RPMI7951 (cell line): ENCODE measurements around the gene ZFAND4. TPM values are rescaled to one million over a fixed set of nuclear protein-coding genes. Genes with fewer than 3 reads are reported as not detected.
A peak's percentile ranks its signal among the peaks of the same experiment; 100 is the strongest.
"Not testable (repeated sequence)": the region's sequence is repeated elsewhere in the genome, so short reads cannot be mapped to it uniquely, and the experiment has no call there.

Experiments
- DNase-seq: peaks from one replicate; pipeline ENCODE4 v3.0.0-alpha.2; 2012; ENCODE audit warnings: low read depth
- total RNA-seq: library from RNA; depleted of rRNA; stranded (reverse); fragments of >200 nt; shearing (Covaris generic); gene quantifications from 2 replicates; pipeline ENCODE4 v1.2.3, GENCODE V29; 2014

The ZFAND4 gene
- total RNA-seq, 1 experiment from 2014 or later, result 6.4 TPM

- no peak for DNase-seq
Observed at GRCh38 chr10:45640941-45641340, 31.6 kb downstream of the ZFAND4 start.

DNA sequence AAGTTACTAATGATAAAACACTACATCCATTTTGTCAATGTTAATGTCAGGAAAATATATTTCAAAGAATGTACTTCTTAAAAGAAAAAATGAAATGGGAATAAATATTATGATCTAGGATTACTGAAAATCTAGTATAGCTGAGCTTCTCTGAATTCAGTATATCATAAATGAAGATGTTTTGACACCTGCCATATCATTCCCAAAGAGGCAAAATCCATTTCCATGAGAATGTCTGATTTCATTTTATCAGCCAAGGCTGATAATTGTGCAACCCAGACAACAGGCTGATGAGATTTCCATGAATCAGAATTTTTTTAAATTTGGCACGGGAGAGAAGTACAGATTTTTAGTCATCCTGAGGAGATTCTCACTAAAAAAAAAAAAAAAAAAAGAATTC lies 32.5 kb downstream of the ZFAND4 start:
- DNase-seq, result no peak

GRCh38 chr10:45627412-45628048 lies 45.0 kb downstream of the ZFAND4 start:
- no peak for DNase-seq

DNA sequence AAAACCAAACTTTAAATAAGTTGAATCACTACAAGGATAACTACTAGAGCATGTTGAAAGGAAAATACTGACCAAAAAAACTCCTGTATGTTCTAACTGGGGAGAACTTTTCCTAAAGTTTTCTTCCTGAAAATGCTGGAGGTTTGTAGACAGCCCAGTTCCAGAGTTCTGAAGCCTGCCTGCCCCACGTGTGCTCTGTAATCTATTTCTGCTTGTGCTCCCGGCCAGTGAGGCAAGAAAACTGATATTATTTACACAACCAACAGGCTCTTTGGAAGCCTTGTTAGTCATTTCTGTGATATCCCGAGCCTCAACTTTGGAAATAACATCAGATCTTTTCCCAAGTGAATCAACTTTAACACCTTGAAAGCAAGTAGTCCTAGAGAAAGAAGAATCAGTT lies 46.7 kb downstream of the ZFAND4 start:
- DNase-seq, result no peak

DNA sequence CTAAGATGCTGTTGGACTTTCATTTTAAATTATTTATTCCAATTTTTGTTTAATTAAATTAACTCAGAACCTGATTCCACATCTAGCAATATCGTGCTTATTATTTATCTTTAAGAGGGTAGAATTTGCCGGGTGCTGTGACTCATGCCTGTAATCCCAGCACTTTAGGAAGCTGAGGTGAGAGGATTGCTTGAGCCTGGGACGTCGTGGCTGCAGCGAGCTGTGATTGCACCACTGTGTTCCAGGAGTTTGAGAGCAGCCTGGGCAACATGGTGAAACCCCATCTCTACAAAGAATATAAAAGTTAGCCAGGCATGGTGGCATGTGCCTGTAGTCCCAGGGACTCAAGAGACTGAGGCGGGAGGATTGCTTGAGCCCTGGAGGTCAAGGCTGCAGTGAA lies 47.8 kb downstream of the ZFAND4 start:
- no peak for DNase-seq

- no peak for DNase-seq
Observed at GRCh38 chr10:45614869-45615268, 57.7 kb downstream of the ZFAND4 start.

- DNase-seq, result no peak
Observed at GRCh38 chr10:45612741-45613140, 59.8 kb downstream of the ZFAND4 start.

- no peak for DNase-seq
Observed at GRCh38 chr10:45608052-45608451, 64.5 kb downstream of the ZFAND4 start.

DNA sequence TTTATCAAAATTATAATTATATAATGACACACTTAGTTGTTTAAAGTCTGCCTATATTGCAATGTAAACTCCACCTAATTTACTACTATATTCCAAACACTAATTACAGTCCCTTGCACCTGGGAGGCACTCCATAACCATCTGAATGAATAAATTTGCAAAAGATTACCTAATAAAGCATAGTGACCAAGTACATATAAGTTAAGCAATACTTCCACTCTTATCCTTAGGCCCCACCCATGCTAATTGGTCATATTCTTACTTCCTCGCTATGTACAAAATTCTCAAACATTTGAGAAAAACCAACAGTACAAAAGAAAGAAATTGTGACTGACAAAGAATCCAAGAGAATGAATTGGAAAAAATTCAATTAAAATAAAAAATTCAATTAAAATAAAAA lies 65.3 kb downstream of the ZFAND4 start:
- DNase-seq, result no peak

- no peak for DNase-seq
Observed at GRCh38 chr10:45602836-45603235, 69.7 kb downstream of the ZFAND4 start.

DNA sequence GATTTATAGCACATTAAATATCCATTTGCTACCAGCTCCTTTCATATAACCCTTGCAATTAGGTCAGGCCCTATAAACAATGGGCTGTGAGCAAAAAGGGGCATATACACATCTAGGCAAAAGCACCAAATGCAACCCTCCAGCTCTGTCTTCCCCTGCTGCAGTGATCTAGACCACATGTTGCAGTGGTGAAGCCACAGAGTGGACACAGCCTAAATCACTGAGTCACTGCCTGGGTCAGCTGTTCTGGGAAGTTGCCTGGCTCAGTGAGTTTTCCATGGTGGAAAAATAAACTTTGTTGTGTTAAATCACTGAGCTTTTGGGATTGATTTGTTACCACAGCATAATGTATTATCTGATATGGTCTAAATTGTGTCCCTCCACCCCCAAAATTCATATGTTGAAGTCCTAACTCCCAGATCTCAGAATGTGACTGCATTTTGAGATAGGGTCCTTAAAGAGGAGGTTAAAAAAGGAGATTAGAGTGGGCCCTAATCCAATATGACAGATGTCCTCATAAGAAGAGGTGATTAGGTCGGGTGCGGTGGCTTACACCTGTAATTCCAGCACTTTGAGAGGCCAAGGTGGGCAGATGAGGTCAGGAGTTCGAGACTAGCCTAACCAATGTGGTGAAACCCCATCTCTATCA lies 70.4 kb downstream of the ZFAND4 start:
- peak; percentile 33 for DNase-seq

- DNase-seq, result not testable (repeated sequence)
Observed at GRCh38 chr10:45601254-45601930, 71.2 kb downstream of the ZFAND4 start.

GRCh38 chr10:45600337-45601253 lies 72.0 kb downstream of the ZFAND4 start:
- not testable (repeated sequence) for DNase-seq

GRCh38 chr10:45599646-45600045 lies 72.9 kb downstream of the ZFAND4 start:
- no peak for DNase-seq

DNA sequence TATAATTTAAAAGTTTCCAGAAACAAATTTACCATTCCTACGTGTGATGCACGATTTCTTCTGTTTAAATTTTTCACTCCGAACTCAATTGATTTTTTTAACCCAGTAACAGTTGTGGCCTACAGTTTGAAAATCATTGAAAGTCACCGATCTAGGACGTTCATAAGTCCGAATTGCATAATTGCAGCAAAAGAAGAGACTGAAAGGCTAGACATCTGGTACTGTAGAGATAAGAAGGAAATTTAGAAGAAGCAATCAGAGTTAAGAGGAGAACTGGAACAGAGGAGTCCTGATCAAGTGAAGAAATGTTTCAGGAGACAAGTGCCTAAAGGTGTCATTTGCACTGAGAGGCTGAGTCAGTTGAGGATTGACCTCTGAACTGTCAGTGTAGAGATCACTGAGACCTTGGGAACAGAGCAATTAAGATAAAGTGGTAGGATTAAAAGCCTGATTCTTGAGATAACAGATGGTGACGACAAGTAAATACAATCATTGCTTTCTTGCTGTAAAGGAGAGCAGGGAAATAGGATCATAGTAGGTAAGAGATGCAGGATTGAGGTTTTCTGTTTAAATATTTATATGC lies 73.5 kb downstream of the ZFAND4 start:
- no peak for DNase-seq

- no peak for DNase-seq
Observed at GRCh38 chr10:45596526-45596925, 76.0 kb downstream of the ZFAND4 start.

DNA sequence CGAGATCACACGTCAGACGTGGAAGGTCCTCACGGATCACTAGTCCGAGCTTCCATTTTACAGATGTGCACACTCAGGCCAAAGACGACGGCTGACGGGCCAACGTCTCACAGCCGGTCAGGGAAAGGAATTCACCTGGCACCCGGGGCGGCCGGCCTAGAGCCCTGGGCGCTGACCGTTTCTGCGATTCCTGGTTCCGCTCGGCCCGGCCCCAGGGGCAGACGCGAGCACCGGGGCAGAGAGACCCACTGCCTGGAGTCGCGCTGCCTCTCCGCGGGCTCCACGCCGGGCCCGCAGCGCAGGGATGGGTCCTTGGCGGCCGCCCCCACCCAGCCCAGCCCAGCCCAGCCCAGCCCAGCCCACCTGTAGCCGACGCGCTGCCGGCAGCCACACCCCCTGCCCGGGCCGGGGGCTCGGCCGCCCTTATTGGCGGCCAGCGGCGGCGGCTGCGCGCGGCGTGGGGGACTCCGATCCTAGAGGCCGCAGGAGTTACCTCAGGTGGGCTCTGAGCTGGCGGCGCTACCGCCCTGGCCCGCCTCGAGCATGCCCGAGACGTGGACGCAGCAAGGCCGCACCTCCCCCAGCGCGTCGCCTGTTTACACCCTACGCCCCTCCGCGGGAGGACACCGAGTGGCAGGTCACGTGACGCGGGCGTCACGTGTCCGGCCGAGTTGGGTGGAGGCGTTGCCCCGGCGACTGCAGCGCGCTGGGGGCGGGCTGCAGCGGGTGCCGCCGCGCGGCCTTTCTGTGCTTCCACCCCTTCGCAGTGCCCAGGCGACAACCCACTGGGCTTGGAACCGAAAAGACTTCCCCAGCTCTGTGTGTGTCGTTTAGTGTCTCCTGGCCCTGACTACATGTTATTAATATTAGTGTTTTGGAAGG lies 78.1 kb downstream of the ZFAND4 start:
- DNase-seq, result peak; percentile 89

GRCh38 chr10:45593938-45594275 lies 78.7 kb downstream of the ZFAND4 start:
- no peak for DNase-seq

- no peak for DNase-seq
Observed at GRCh38 chr10:45592926-45593325, 79.6 kb downstream of the ZFAND4 start.

- no peak for DNase-seq
Observed at GRCh38 chr10:45592432-45592831, 80.1 kb downstream of the ZFAND4 start.

- no peak for DNase-seq
Observed at GRCh38 chr10:45591280-45591679, 81.3 kb downstream of the ZFAND4 start.
